GM12874 (cell line): ENCODE measurements around the gene OPRL1.

ENCODE experiments used
- TF ChIP-seq, protein P1 (sequence below): IDR thresholded peaks from 2 replicates; pipeline ENCODE4 v1.5.1; 2011; ENCODE audit warnings: low read depth, mild to moderate bottlenecking, control low read depth, low read length, moderate library complexity; ENCODE audit not compliant: insufficient read depth

The OPRL1 gene

DNA sequence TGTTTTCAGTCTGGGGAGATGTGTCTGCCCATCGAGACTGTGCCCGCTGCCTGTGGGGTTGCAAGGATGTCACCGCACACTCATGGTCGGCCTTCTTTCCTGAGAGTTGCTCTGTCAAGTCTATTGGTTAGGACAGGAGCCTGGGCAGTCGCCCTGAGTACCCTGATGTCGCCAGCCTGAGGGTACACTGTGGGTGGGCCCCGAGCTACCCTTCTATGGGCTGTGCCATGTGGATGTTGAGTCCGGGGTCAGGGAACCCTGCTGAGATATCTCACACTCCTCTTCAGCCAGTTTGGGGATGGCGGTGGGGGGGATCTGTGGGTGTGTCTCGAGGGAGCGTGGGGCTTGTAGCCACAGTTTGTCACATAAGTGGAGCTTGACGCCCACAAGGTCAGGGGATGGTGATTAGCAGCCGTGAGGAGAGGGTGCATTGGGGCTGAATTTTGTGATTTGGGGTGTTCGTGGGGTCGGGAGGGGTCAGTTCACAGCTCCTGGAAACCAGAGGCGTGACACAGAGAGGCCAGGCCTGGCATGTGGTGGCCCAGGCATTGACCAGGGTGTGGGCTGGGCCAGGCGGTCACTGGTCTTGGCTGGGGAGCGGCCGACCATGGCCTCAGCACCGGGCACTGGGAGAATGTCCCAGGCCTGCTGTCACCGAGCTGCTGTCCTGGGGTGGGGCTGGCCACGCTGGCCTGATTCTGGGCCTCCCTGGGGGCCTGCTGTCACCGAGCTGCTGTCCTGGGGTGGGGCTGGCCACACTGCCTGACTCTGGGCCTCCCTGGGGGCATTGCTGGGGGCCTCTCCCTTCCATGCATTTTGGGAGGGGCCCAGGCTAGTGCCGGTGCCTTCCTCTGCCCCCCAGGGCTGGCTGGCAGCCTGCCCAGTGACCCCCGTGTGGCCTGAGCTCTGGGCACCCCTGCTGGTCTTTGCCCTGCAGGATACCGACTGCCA, 29.1 kb downstream of the OPRL1 start:
- TF ChIP-seq, protein P1, sequence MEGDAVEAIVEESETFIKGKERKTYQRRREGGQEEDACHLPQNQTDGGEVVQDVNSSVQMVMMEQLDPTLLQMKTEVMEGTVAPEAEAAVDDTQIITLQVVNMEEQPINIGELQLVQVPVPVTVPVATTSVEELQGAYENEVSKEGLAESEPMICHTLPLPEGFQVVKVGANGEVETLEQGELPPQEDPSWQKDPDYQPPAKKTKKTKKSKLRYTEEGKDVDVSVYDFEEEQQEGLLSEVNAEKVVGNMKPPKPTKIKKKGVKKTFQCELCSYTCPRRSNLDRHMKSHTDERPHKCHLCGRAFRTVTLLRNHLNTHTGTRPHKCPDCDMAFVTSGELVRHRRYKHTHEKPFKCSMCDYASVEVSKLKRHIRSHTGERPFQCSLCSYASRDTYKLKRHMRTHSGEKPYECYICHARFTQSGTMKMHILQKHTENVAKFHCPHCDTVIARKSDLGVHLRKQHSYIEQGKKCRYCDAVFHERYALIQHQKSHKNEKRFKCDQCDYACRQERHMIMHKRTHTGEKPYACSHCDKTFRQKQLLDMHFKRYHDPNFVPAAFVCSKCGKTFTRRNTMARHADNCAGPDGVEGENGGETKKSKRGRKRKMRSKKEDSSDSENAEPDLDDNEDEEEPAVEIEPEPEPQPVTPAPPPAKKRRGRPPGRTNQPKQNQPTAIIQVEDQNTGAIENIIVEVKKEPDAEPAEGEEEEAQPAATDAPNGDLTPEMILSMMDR, result no peak

DNA sequence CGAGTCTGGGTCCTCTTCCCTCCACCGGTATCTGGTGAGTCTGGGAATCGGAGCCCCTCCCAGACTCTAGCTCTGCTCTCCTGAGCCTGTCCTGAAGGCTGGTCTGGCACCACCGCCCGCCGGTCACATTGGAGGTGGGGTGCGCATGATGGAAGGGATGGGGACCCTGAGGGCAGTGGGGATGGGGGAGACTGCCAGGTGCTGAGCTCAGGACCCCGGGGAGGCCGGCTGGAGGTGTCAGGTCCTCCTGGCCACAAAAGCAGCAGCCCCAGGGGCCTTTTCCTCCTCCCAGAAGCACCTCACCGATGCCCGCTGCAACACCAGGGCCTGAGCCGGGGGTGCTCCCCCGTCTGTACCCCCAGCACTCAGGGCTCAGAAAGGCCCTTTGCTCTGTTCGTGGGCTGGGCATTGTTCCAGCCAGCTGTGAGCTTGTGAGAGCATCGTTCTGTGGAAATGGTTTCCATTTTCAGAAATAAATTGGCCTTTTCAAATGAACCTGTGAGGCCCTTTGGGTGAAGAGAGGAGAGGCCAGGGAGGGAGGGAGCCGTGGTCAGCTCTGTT, 30.0 kb downstream of the OPRL1 start:
- TF ChIP-seq, protein P1, result no peak

DNA sequence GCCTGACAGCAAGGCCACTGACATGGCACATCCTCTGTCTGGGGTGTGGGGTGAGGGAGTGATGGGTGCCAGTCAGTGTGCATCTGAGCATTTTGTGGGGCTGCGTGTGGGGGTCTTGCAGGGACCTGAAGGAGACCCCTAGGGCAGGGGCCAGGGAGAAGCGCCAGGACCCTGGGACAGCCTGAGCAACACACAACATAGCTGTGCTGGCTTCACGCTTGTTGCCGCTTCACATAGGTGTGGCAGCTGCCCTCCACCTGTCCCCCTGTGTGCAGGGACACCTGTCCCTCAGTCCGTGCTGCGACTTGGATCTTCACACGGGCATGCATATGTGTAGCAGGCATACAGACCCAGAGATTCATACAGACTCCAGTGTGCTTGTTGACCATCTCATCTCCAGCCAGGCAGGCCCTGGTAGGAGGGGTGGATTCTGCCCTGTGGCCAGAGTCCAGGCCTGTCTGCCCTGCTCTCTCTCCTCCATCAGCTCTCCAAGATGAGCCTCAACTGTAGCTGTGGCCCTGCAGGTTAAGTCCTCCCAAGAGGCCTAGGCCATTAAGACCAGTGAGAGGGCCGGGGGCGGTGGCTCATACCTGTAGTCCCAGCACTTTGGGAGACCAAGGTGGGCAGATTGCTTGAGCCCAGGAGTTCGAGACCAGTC, 30.7 kb downstream of the OPRL1 start:
- TF ChIP-seq, protein P1, result no peak

DNA sequence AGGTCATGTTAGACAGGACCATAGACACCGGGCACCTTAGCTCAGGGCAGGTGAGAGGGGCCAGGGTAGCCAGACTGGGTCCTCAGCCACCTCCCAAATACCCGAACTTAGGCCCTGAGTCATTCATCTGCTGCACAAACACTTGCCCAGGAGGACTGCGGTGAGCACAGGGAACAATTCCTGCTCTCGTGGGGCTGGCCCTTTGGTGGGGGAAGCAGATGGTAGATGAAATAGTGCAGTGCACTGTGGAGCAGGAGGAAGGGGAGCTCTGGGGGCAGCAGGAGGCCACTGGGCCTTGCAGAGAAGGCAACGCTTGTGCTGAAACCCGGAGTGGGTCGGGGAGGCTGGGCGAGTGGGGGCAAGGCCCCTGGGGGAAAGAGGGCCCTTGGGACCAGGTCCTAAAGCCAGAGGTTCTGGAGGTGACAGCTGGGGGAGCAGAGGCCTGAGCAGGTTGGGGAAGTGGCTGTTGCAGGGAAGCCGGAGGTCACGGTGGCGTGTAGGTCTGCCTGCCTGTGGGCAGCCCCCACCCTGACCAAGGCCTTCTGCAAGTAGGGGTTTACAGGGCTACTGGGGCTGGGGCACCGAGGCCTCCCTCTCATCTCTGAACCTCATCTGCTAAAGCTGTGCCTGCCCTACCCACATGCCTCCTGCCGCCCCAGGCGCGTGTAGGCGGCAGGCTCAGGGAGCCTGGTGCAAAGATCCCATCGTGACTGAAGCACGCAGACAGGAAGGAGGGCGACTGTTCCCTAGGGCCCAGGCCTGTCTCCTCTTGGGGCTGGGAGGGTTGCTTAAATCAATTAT, 32.2 kb downstream of the OPRL1 start:
- TF ChIP-seq, protein P1, result no peak

DNA sequence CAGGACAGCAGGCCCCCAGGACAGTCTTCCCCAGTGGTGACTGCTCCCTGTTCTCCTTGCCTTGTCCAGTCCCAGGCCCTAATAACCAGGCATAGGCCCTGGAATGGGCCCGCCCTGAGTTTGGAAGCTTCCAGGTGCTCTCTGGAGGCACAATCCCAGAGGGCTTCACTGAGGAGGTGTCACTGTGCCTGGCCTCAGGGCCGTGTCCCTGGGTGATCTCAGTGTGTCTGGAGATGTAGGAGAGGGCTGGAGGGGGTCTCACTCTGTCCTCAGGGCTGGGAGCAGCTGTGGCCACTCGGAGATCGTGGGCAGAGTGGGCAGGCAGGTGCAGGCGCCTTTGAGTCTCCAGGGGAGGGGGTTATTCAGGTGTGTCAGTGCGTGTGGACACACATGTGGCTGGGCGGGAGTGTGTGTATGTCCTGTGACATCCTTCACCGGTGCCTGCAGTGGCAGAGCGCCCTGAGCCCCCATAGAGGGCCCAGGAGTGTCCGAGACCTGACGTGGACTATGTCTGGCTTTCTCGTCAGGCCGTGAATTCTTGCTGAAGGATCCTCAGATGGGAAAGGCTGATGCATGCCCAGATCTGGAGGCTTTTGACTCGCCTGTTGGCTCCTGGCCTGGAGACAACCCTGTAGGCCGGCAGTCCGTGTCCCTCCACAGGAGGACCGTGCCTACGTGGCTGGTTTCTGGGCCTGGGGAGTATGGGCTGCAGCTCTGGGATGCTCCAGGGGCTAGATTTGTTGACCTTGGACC, 33.0 kb downstream of the OPRL1 start:
- TF ChIP-seq, protein P1, result no peak

DNA sequence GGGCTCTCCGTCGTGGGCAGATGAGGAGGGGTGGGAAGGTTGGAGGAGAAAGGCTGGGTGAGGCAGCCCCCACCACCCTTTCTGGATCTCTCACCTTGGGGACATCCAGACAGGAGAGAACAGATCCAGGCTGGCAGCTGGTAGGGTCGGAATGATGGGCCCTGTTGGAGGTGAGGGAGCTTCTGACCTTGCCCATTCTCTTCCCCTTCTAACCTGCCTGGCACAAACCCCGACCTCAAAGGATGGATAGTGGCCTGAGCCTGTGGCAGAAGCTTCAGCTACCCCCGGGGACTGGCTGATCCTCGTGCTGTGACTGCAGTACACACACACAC, 33.5 kb downstream of the OPRL1 start:
- TF ChIP-seq, protein P1, result no peak
